Neural cell (in vitro differentiated cells): Measurements from ENCODE around the gene LRIG1. TPM values are rescaled to one million over a fixed set of nuclear protein-coding genes. Genes with fewer than 3 reads are reported as not detected.

Experiments used
- H2AFZ ChIP-seq: fragments of 200-600, 300-800 bp; sonication (generic), shearing (Covaris generic); 2 replicates; pipeline ENCODE4 v1.6.0; 2014; ENCODE audit warnings: low read depth, mild to moderate bottlenecking, antibody characterized with exemption, low read length, moderate library complexity
- H3F3A ChIP-seq: fragments of 200-600 bp; shearing (Covaris generic); 2 replicates; pipeline ENCODE4 v1.6.1; 2016; ENCODE audit warnings: mild to moderate bottlenecking, moderate library complexity, mixed read lengths, antibody characterized with exemption, low read length; ENCODE audit not compliant: insufficient read depth, poor library complexity, severe bottlenecking
- H3K27ac ChIP-seq: fragments of 200-600, 300-800 bp; sonication (generic), shearing (Covaris generic); 2 replicates; pipeline ENCODE4 v1.5.1; 2014; ENCODE audit warnings: mild to moderate bottlenecking, low read length, moderate library complexity
- H3K27me3 ChIP-seq: fragments of 300-800, 200-600 bp; sonication (generic), shearing (Covaris generic); 2 replicates; pipeline ENCODE4 v1.6.0; 2014; ENCODE audit warnings: mild to moderate bottlenecking, low read depth, low read length, moderate library complexity; ENCODE audit not compliant: insufficient read depth
- H3K36me3 ChIP-seq: fragments of 300-800, 200-600 bp; sonication (generic), shearing (Covaris generic); 2 replicates; pipeline ENCODE4 v1.5.1; 2014; ENCODE audit warnings: mild to moderate bottlenecking, antibody characterized with exemption, low read length, moderate library complexity; ENCODE audit not compliant: insufficient read depth
- H3K4me2 ChIP-seq: fragments of 300-800, 200-600 bp; sonication (generic), shearing (Covaris generic); 2 replicates; pipeline ENCODE4 v1.6.0; 2014; ENCODE audit warnings: mild to moderate bottlenecking, low read length
- H3K4me3 ChIP-seq: fragments of 300-800, 200-600 bp; sonication (generic), shearing (Covaris generic); 2 replicates; pipeline ENCODE4 v1.5.1; 2014; ENCODE audit warnings: mild to moderate bottlenecking, low read length, moderate library complexity
- H3K79me2 ChIP-seq: fragments of 200-600 bp; shearing (Covaris generic); replicated peaks from 2 replicates; pipeline ENCODE4 v1.6.0; 2014; ENCODE audit warnings: mild to moderate bottlenecking, low read length, moderate library complexity; ENCODE audit not compliant: insufficient read depth
- H3K9ac ChIP-seq: fragments of 300-800, 200-600 bp; sonication (generic), shearing (Covaris generic); 2 replicates; pipeline ENCODE4 v1.6.1; 2016; ENCODE audit warnings: mild to moderate bottlenecking, low read length, mixed read lengths
- H3K9me2 ChIP-seq: fragments of 200-600 bp; shearing (Covaris generic); 2 replicates; pipeline ENCODE4 v1.6.1; 2016; ENCODE audit warnings: mild to moderate bottlenecking, low read length, mixed read lengths; ENCODE audit not compliant: insufficient read depth
- H3K9me3 ChIP-seq: fragments of 200-600, 300-800 bp; sonication (generic), shearing (Covaris generic); 2 replicates; pipeline ENCODE4 v1.6.1; 2016; ENCODE audit warnings: mild to moderate bottlenecking, mixed run types, low read length, moderate library complexity, mixed read lengths
- H4K20me1 ChIP-seq: fragments of 200-600 bp; shearing (Covaris generic); 2 replicates; pipeline ENCODE4 v1.6.1; 2016; ENCODE audit warnings: mild to moderate bottlenecking, mixed run types; ENCODE audit not compliant: insufficient read depth
- CTCF ChIP-seq: fragments of 450-650 bp; IDR thresholded peaks from 2 replicates; pipeline ENCODE4 v1.5.1; 2014; ENCODE audit warnings: antibody characterized with exemption, mild to moderate bottlenecking, moderate library complexity; ENCODE audit not compliant: poor library complexity, severe bottlenecking
- EP300 ChIP-seq: fragments of 450-650 bp; conservative IDR thresholded peaks from 2 replicates; pipeline ENCODE4 v1.6.1; 2014; ENCODE audit warnings: antibody characterized with exemption, mild to moderate bottlenecking, moderate library complexity; ENCODE audit not compliant: poor library complexity, severe bottlenecking
- EZH2 ChIP-seq: fragments of 200-600, 300-800 bp; shearing (Covaris generic), sonication (generic); IDR thresholded peaks from 2 replicates; pipeline ENCODE4 v1.6.1; 2014; ENCODE audit warnings: antibody characterized with exemption, low read length, borderline replicate concordance, mild to moderate bottlenecking; ENCODE audit not compliant: insufficient read depth, poor library complexity, severe bottlenecking
- MXI1 ChIP-seq: fragments of 450-650 bp; conservative IDR thresholded peaks from 2 replicates; pipeline ENCODE4 v1.6.1; 2014; ENCODE audit warnings: antibody characterized with exemption, mild to moderate bottlenecking; ENCODE audit not compliant: poor library complexity, severe bottlenecking
- POLR2AphosphoS5 ChIP-seq: IDR thresholded peaks from 2 replicates; pipeline ENCODE4 v1.6.1; 2012
- RAD21 ChIP-seq: fragments of 450-650 bp; conservative IDR thresholded peaks from 2 replicates; pipeline ENCODE4 v1.6.1; 2014; ENCODE audit warnings: antibody characterized with exemption, mild to moderate bottlenecking, moderate library complexity
- REST ChIP-seq: IDR thresholded peaks from 2 replicates; pipeline ENCODE4 v1.6.1; 2012; ENCODE audit warnings: borderline replicate concordance
- SMC3 ChIP-seq: fragments of 450-650 bp; conservative IDR thresholded peaks from 2 replicates; pipeline ENCODE4 v1.6.1; 2014; ENCODE audit warnings: antibody characterized with exemption, mild to moderate bottlenecking, moderate library complexity; ENCODE audit not compliant: poor library complexity
- TAF1 ChIP-seq: IDR thresholded peaks from 2 replicates; pipeline ENCODE4 v1.6.1; 2012; ENCODE audit warnings: low read depth
- polyA plus RNA-seq: library from polyadenylated mRNA; depleted of rRNA; stranded (reverse); fragments of >200 nt; gene quantifications from 2 replicates; pipeline ENCODE4 v1.2.3, GENCODE V29; 2014

The LRIG1 gene
- polyA plus RNA-seq, 1 donor from 2014 or later: 7.1 TPM

- H4K20me1 ChIP-seq: no peaks in the 10 kb centered on the region
- H3K9ac ChIP-seq: no peak overlapping the region
- no peak overlapping the region for H3K27ac ChIP-seq
- no peaks in the 10 kb centered on the region for H3K9me3 ChIP-seq
- H3K36me3 ChIP-seq: no peaks in the 10 kb centered on the region
- H3F3A ChIP-seq: no peaks in the 10 kb centered on the region
- peaks cover 5% of the 10 kb centered on the region for H3K79me2 ChIP-seq
- H3K4me3 ChIP-seq: no peak overlapping the region
- no peaks in the 10 kb centered on the region for H3K27me3 ChIP-seq
- H2AFZ ChIP-seq: no peak overlapping the region
- H3K9me2 ChIP-seq: no peaks in the 10 kb centered on the region
- H3K4me2 ChIP-seq: no peak overlapping the region
- TF ChIP-seq RAD21 (no peak), EP300 (no peak), POLR2AphosphoS5 (no peak), MXI1 (no peak), REST (no peak), CTCF (no peak), SMC3 (no peak), TAF1 (no peak)
Measured at GRCh38 chr3:66427951-66428474, 72.8 kb downstream of the LRIG1 start.

GRCh38 chr3:66427352-66427751, 73.5 kb downstream of the LRIG1 start:
- no peaks in the 10 kb centered on the region for H3K9me3 ChIP-seq
- H3K36me3 ChIP-seq: no peaks in the 10 kb centered on the region
- H3K4me3 ChIP-seq: no peak overlapping the region
- H3K9me2 ChIP-seq: no peaks in the 10 kb centered on the region
- H3F3A ChIP-seq: no peaks in the 10 kb centered on the region
- H3K27ac ChIP-seq: no peak overlapping the region
- peaks cover 5% of the 10 kb centered on the region for H3K79me2 ChIP-seq
- H3K27me3 ChIP-seq: no peaks in the 10 kb centered on the region
- H4K20me1 ChIP-seq: no peaks in the 10 kb centered on the region
- TF ChIP-seq CTCF (no peak), EZH2 (no peak), EP300 (no peak)
- H3K9ac ChIP-seq: no peak overlapping the region
- H3K4me2 ChIP-seq: no peak overlapping the region
- H2AFZ ChIP-seq: no peak overlapping the region
